GM18861 (cell line): ENCODE data around the gene MEGF6.

Experiments used
- ATAC-seq: cut with Tn5 transposase; IDR thresholded peaks from one replicate; pipeline ENCODE4 v1.9.1; 2021; ENCODE audit not compliant: unreplicated experiment

MEGF6 gene

DNA sequence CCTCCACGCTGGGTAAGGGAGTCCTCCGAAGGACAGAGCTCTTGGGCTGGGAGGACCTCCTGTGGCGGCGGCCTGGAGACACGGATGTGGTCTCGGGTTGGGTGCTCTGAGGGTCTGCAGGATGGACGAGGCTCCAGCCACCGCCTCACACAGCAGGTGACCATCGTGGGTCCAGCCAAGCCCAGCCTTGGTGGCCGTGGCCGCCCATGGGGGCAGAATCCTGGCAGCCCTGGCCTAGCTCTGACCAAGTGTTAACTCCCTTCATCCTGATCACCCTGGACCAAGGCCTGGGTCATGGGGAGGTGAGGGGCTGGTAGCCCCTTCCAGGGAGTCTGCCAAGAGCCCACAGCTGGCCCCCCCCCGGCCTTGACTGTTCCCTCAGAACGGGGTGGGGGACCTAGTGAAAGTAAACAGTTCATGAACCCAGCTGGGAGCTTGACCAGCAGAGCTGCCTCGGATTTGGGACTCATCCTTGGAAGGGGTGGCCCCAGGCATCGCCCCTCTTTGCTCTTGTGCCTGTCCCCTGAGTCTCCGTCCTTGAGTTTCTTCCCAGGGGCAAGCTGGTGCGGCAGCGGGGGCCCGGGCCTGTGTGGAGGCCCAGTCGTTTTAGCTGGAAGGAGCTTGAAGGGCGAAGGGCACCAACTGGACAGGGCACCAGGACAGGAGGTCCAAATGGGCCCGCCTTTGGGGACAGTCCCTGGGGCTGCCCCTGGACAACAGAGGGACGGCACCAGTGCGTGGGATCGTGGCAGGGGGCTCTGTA lies 139.0 kb downstream of the MEGF6 start:
- no peak for ATAC-seq

DNA sequence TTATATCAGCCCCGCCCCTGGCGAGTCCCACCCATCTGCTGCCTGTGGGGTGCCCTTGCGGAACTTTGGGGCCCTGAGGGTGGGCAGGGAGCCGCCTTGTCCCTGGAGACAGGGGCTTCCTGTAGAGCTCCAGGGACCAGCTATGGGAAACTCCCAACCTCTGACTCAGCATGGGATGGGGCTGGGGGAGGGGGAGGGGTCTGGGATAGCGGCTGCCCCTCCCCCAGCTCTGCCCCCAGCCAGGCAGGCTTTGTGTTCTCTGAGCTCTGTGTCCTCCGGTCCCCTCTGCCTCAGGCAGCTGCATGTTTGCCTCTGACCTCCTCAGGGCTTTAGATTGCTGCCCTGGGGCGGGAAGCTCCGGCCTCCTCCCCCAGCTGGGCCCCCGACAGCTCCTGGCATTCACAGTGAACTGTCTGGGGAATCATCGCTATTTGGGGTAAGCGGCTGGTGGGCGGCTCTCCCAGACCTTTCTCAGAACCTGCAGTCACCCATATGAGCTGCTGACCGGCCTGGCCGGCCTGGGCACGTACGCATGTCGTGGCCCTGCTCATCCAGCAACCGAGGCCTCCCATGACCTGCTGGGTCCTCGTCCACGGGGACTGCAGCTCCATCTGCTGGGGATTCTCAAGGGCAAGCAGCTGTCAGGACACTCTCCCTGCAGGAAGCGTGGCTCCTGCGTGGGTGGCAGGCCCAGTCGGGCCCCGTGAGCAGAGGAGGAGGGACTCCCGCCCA lies 139.8 kb downstream of the MEGF6 start:
- no peak for ATAC-seq

DNA sequence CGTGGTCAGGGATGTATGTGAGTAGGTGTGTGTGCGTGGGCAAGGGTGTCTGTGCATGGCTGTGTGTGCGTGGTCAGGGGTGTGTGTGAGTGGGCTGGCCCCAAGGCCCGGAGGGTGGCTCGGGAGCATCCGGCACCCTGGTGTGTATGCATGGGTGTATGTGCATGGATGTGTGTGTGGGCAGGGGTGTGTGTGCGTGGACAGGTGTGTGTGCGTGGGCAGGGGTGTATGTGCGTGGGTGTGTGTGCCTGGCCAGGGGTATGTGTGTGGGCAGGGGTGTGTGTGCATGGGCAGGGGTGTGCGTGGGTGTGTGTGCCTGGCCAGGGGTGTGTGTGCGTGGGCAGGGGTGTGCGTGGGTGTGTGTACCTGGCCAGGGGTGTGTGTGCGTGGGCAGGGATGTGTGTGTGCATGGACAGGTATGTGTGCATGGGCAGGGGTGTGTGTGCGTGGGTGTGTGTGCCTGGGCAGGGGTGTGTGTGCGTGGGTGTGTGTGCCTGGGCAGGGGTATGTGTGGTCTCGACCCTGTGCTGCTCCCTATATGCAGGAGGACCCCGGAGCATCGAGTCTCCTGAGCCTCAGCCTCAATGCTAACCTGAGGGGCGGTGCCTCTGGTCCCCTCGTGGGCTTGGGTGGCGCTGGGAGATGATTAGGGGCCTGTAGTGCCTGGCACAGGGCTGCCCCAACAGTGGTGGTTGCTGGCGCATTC lies 140.5 kb downstream of the MEGF6 start:
- no peak for ATAC-seq

DNA sequence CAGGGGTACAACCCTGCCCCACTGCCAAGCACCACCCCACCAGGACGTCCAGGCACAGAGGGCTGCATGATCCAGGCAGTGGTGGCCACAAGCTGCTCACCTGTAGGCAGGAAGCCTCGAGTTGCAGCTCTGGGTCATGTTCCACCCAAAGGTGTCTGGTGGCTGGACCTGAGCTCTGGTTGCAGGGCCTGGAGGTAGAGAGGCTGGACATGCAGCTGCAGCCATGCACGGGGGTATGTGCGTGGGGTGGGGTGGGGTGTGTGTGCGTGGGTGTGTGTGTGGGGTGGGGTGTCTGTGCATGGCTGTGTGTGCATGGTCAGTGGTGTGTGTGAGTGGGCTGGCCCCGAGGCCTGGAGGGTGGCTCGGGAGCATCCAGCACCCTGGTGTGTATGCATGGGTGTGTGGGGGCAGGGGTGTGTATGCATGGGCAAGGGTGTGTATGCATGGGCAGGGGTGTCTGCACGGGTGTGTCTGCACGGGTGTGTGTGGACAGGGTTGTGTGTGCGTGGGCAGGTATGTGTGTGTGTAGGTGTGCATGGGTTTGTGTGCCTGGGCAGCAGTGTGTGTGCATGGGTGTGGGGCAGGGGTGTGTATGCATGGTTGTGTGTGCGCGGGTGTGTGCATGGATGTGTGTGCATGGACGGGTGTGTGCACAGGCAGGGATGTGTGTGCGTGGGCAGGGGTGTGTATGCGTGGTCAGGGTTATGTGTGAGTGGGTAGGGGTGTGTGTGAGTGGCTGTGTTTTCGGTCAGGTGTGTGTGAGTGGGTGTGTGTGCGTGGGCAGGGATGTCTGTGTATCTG lies 141.3 kb downstream of the MEGF6 start:
- ATAC-seq, result no peak

DNA sequence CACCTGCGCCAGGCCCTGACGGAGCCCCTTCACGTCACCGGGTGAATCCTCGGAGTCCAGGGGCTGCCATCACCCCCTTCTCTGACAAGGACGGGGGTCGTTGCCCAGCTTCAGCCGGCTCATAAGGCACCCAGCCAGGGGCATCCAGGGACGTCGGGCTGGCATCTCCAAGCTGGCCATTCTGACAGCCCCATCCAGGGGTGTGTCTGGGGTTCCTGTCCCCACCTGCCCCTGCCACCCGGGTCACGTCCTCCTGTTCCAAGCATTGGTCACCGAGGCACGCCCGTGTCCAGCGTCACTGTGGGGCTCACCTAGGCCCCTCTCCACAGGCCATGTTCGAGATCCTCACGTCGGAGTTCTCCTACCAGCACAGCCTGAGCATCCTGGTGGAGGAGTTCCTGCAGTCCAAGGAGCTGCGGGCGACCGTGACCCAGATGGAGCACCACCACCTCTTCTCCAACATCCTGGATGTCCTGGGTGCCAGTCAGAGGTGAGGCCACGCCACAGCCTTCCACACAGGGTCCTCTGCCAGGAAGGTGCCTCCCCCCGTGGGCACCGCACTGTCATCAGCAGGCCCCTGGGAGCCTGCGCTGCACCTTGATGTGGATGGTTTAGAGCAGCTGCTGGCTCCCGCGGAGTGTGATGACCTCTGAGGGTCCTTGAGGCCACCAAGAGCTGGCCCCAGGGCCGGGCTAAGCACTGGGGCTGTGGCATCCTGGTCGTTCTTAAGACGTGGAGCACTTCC lies 142.0 kb downstream of the MEGF6 start:
- ATAC-seq, result no peak

DNA sequence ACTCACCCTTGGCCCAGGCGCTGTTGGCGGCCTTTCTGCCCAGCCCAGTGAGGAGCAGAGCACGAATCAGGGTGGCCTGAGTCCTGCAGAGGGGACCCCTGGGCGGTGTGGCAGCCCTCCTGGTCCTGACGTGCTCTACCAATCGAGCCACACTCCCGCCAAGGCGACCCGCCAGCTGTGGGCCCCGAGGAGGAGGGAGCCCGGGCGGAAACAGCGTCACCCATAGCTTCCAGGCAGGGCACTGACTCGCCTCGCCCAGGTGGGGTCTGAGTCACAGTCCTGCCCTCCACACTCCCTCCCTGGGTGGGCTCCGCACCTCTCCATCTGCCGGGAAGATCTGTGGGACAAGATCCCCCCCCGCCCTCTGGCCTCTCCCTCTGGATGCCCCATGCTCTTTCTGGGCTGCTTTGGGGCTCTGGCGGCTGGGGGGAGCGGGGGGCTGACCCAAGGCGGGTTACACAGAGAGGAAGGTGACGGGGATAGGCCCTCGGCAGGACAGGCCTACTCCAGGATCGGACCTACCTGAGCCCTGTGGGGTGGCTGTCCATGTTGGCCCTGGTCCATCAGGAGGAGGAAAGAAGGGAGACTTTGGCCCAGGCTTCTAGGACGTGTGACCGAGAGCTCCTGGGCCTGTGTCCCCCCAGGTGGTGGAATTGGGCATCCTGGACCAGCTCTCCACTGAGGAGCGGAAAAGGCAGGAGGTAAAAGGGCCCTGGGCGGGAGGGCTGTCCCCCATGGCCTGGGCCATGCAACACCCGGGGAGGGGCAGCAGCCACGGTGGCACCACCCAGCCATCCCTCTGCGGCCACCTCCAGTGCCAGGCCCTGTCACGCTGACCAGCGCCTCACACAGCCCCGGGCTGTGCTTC lies 142.8 kb downstream of the MEGF6 start:
- ATAC-seq, result no peak

DNA sequence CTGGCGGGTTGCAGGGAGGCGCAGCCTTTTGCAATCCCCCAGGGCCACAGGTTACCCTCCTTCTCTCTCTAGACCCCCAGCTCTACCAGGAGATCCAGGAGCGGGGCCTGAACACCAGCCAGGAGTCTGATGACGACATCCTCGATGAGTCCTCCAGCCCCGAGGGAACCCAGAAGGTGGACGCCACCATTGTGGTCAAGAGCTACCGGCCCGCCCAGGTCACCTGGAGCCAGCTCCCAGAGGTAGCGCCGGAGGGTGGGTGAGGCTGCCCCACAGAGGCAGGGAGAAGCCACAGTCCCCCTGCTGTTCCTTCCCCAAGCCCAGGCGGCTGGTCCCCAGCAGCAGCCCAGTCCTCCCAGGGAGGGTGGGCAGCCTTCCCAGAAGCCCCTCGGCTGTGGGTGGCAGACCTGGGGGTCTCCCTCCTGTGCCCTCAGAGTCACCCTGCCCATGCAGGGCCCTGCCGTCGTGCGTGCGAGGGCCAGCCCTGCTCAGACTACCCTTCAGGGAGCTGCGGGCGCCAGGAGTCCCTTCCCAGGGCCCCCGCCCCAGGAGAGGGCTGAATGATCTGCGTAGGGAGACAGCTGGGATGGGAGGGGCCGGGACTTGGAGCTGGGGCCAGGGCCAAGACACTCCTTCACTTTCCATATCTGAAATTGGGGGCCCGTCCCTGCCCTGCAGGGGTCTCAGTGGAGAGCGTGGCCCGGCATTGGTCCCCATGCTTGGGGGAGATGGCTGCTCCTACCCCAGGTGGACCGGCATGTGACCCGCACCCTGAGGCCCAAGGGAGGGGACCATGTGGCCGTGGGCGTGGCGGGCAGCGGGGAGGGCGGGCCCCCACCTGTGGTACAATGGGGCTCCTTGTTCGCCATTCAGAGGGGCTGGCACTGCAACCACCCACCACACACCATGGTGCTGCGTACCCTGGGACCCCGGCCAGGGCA lies 143.9 kb downstream of the MEGF6 start:
- no peak for ATAC-seq

DNA sequence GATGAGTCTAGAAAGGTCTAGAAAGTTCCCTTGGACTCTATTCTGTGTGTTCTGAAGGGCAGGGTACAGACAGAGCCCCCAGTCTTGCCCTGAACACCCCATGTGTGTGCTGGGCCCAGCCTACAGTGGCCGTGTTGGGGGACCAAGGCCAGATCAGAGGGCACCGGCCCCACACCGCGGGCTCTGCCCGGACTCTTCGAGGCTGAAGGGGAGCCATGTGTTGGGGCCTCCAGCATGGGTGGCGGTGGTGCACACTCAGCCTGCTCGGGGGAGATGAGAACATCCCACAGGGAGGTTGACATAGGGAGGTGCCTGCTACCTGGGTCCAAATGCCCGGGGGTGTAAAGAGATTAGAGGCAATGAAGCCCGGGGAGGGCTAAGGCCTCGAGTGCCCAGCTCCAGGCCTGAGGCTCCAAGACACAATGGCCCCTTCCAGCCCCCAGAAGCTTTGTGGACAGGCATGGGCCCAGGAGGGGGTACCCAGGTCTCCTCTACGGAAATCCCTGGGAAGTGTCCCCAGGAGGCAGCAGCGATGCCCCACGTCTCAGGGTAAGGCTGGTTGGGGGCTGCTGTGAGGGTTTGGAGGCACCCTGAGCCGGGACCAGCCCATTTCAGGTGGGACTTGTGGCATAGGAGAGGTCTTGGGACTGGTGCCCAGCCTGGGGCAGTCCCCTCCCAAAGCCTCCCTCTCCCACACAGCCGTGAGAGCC lies 144.8 kb downstream of the MEGF6 start:
- no peak for ATAC-seq

DNA sequence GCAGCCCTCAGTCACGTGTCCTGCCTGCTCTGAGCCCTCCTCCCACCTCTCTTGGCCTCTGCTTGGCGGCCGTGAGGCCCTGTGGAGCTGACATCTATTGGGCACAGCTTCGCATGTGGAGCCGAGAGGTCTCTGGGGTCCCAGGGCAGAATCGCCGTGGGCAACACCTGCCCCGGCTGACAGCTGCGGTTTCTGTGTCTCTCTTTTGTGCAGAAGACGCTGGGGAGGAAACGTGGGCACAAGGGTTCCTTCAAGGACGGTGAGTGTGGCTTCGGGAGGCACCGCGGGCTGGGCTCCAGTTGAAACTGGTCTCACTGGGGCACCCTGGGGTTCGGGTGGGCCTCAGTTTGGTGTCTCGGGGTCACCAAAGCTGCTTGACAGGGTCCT lies 145.4 kb downstream of the MEGF6 start:
- ATAC-seq, result no peak

DNA sequence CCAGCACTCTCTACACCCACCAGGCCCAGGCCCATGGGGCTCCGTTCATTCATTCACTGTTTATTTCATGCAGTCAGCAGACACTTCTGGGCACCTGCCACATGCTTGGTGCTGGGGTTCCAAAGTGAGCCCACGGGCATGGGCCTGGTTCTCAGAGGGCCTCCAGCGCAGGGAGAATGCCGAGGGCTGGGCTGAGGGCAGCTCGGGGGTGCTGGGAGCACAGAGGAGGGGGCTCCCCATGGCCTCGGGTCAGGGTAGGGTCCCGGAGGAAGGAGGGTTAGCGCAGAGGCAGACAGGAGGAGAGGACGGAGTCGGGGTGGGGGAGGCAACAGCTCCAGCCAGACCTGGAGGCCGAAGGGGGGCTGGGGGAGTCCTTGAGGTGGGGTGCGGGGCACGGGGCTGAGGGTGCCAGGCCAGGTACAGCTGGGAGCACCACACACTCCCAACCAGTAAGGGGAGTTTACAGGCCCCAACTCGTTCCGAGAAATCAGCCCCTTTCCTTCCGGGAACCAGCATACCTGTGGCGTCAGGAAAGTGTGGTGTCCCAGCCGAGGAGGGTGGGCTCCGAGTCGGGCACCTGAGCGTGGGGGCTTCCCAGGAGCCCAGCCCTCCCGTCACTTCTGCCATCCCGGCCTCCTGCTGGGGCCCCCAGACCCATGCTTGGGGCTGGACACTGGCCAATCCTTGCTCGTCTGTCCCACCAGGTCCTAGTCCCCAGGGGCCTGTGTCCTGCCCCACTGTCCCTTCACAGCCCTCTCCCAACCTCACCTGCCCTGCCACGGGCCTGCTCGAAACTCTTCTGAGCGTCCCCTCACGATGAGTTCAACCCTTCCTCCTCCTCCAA lies 146.0 kb downstream of the MEGF6 start:
- no peak for ATAC-seq

DNA sequence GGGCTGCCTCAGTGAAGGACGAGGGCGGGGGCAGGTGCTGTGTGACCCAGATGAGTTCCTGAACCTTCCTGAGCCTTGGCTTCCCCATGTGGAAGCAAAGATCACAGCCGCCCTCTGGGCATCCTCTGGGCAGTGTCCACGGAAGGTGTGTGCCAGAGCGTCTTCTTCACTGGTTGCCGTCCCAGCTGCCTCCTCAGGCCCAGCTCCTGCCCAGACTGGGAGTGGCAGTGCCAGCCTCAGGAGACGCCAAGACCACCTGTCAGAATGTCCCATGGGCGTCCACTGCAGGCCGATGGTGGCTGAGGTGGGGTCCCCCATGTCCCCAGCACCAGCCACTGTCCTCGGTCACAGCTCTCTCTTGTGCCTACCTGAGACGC lies 146.7 kb downstream of the MEGF6 start:
- ATAC-seq, result no peak

DNA sequence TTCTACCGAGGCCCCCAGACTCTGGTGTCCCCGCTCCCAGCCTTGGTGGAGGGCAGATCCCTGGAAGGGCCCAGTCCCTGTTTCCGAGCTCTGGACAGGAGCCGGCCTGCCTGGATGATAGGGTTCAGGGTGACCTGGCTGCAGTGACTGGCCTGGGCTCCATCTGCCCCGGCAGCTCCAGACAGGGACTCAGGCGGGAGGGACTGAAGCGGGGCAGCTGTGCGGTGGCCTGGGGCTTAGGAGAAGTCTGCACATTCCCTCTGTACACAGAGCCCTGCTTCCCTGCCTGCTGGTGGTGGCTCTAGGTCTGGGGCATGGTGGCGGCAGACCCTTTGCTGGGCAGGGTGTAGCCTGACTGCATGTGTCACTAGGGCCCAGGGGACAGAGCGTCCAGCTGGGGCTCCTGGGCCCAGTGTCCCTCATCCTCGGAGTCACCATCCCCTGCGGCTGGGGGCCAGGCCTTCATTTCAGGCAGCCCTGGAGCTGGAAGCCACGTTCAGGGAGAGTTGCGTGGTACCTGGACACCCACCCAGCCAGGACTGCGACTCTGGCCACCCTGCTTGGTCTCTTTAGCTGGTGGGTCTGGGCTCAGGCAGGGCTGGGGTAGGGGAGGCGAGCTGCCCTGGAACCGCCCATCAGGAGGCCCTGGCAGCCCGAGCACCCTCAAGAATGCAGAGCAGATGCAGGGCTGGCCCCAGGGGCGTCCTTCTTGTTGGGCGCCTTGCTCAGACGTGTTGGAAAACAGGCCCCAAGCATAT lies 147.2 kb downstream of the MEGF6 start:
- no peak for ATAC-seq

DNA sequence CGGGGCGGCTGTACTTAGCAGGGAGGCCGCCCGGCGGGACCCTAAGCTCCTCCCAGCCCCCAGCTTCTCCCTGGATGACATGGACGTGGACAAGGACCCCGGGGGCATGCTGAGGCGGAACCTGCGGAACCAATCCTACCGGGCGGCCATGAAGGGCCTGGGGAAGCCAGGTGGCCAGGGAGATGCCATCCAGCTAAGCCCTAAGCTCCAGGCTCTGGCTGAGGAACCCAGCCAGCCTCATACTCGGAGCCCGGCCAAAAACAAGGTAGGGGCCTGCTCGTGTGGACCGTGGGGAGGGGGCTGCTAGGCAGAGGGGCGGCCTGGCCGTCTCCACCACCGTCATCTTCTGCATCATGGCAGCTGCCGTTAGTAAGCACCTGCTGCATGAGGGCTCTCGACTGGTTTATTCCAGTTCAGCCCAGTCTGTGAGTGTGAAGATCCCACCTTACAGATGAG lies 147.9 kb downstream of the MEGF6 start:
- no peak for ATAC-seq

DNA sequence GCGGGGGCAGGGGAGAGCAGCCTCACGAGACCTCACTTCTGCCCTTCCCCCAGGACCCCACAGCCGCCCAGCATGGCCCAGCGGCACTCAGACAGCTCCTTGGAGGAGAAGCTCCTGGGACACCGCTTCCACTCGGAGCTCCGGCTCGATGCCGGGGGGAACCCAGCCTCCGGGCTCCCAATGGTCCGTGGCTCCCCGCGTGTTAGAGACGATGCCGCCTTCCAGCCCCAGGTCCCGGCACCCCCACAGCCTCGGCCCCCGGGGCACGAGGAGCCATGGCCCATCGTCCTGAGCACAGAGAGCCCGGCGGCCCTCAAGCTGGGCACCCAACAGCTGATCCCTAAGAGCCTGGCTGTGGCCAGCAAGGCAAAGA lies 148.3 kb downstream of the MEGF6 start:
- no peak for ATAC-seq

DNA sequence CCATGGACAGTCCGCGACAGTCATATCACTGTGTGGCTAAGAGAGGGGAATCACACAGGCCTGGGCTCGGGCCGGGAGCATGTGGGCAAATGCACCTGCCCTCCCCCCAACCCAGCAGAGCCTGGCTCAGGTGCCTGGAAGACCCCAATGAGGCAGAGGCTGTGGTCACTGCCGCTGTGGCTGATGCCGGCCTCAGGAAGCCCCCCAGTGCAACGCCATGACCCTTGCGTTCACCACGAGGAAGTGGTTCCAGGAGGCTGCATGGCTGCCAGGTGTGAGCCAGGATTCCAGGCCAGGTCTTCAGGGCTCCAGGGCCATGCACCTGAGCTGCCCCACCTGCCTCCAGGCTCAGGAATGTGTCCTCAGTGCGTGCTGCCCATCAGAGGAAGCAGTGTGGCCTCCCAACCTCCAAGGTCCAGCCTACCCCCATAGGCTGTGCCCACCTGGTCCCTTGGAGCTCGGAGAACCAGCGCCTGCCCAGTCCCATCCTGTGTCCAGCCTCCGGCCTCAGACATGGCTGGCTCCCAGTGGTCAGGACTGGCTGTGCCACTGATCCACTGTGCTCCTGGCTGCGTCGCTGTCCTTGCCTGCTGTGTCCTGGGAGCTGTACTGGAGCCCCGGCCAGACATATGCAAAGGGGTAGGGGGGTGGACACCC lies 148.8 kb downstream of the MEGF6 start:
- ATAC-seq, result no peak

DNA sequence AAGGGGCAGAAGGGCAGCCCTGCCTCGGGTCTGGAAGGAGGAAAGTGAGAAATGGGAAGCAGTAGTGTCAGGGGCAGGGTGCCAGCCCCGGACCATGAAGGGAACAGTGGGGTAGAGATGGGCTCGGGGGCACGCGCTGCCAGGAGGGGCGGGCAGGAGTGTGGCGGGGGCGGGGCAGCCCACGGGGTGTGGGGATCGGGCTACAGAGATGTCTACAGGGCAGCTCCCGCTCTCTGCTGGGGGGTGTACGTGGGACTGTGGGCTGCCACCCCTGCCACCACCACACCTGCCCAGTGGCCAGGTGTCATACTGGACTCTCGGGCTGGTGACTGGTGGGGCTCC lies 149.4 kb downstream of the MEGF6 start:
- ATAC-seq, result no peak
